Subcutaneous abdominal adipose tissue (tissue), 5 donors: ENCODE data around the gene TMBIM4.

Experiments used
- H3K27ac ChIP-seq: one replicate; pipeline ENCODE4 v1.7.0; 2013; ENCODE audit warnings: low read depth, mild to moderate bottlenecking, inconsistent platforms, low read length, moderate library complexity
- H3K27me3 ChIP-seq, 5 donors: one replicate each; pipeline ENCODE4 v1.7.0; 2013; ENCODE audit warnings: low read length in 5 of 5, inconsistent platforms in 1 of 5; ENCODE audit not compliant: control insufficient read depth in 5 of 5, insufficient read depth in 4 of 5
- H3K36me3 ChIP-seq, 5 donors: one replicate each; pipeline ENCODE4 v1.7.0; 2013; ENCODE audit warnings: low read length in 5 of 5; ENCODE audit not compliant: control insufficient read depth in 5 of 5, insufficient read depth in 5 of 5
- H3K4me1 ChIP-seq, 5 donors: one replicate each; pipeline ENCODE4 v1.7.0; 2013; ENCODE audit warnings: low read length in 5 of 5, mild to moderate bottlenecking in 3 of 5, moderate library complexity in 1 of 5; ENCODE audit not compliant: control insufficient read depth in 5 of 5, insufficient read depth in 5 of 5
- H3K4me3 ChIP-seq, 5 donors: one replicate each; pipeline ENCODE4 v1.7.0; 2013; ENCODE audit warnings: low read length in 5 of 5, low read depth in 1 of 5
- H3K9ac ChIP-seq, 5 donors: one replicate each; pipeline ENCODE4 v1.7.0; 2013; ENCODE audit warnings: low read length in 5 of 5, mild to moderate bottlenecking in 4 of 5, moderate library complexity in 3 of 5
- H3K9me3 ChIP-seq, 5 donors: one replicate each; pipeline ENCODE4 v1.7.0; 2013; ENCODE audit warnings: low read length in 5 of 5; ENCODE audit not compliant: control insufficient read depth in 5 of 5
- donor health status: healthy.
- donor health status: healthy.
- donor health status: healthy.
- donor health status: healthy.
- donor health status: healthy.

Gene TMBIM4

DNA sequence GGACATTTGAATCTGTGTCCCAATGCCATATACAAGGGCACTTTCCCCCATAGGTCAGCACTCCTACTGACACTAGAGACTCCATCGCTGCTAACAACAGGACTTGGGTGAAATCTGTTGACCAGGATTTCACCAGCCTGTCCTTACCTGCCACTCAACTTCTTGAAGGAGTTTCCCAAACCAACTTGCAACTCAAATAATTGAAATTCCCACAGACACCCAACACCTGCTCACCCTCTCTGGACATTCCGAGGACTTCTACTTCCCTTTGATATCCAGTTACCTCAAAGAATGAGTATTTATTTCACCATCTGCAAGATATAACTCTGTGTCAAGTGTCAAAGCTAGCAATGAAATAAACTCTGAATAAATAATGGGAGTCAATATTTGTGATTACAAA is 83.8 kb downstream of the TMBIM4 start:
- Histone ChIP-seq H3K4me1 (no peaks in the 10 kb centered on the region), H3K27ac (no peak overlapping the region), H3K36me3 (no peaks in the 10 kb centered on the region), H3K9me3 (peaks cover 0 to 6% (median 0%) of the 10 kb centered on the region in 5 donors), H3K4me3 (no peak overlapping the region), H3K27me3 (peaks cover 0 to 3% (median 0%) of the 10 kb centered on the region in 5 donors), H3K9ac (no peak overlapping the region)
